Activated CD4-positive, alpha-beta T cell treated with anti-CD3 and anti-CD28 coated beads, Interleukin-2, amount 10 ng/mL, durations not matched to agents 24 days and 14 days (primary cell): ENCODE data around the gene GBX2. TPM values are rescaled to one million over a fixed set of nuclear protein-coding genes. Genes with fewer than 3 reads are reported as not detected.
"Not testable (repeated sequence)": the region's sequence is repeated elsewhere in the genome, so short reads cannot be mapped to it uniquely, and the experiment has no call there.

ENCODE experiments used
- DNase-seq: peaks from one replicate; pipeline ENCODE4 v3.0.0; 2022
- H3K27ac Mint-ChIP-seq: one replicate; pipeline ENCODE4 v1.8.0; 2022; ENCODE audit warnings: mild to moderate bottlenecking, mixed read lengths
- H3K27me3 Mint-ChIP-seq: one replicate; pipeline ENCODE4 v1.8.0; 2022; ENCODE audit warnings: mixed read lengths
- H3K36me3 Mint-ChIP-seq: one replicate; pipeline ENCODE4 v1.8.0; 2022; ENCODE audit warnings: low read depth, mild to moderate bottlenecking, mixed read lengths
- H3K4me1 Mint-ChIP-seq: one replicate; pipeline ENCODE4 v1.8.0; 2021; ENCODE audit warnings: mixed read lengths
- H3K4me3 Mint-ChIP-seq: one replicate; pipeline ENCODE4 v1.8.0; 2022; ENCODE audit warnings: mild to moderate bottlenecking, moderate library complexity, mixed read lengths
- H3K9me3 Mint-ChIP-seq: one replicate; pipeline ENCODE4 v1.8.0; 2021; ENCODE audit warnings: mixed read lengths
- intact Hi-C: fragments of 100-400 bp; cut with micrococcal nuclease; formaldehyde crosslinking; loops from one replicate; pipeline ENCODE4 v1.15.1; 2023
- total RNA-seq: library from RNA; stranded (reverse); gene quantifications from 2 replicates; pipeline ENCODE4 v1.2.3, GENCODE V29; 2022

GBX2 gene
- total RNA-seq, 1 donor from 2014 or later: not detected

DNA sequence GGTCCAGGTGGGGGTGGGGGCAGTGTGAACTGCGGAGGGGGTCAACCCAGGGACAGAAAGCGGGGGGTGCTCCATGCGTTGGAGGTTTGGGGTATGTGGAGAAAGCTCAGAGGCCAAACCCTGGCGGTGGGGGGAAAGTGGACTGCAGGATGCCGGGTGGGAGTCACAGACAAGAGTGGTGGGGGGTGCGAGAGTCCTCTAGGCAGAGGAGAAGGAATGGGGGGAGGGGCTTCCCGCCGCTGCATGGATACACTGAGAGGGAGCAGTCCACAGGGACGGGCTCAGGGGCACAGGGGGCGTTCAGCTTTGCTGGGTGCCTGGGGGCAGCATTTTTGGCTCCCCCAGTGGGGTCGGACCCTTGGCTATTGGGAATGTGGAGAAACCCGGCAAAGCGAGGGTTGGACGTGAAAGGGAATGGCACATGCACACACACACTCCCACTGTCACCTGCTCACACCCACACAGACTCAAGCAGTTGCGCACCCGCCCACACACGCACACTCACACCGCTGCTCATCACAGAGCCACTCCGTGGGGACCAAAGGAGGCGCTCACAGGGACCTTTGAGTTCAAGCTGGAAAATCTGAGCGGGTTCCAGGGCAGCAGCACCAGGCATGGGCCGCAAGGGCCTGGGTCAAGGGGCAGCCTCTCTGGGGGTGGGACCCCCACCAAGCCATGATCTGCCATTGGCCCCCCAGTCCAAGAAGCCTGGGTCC lies 7.7 kb downstream of the GBX2 start:
- Mint-ChIP-seq H3K27ac (no peak overlapping the region), H3K9me3 (no peaks in the 10 kb centered on the region), H3K4me3 (no peak overlapping the region), H3K27me3 (peaks cover 44% of the 10 kb centered on the region), H3K4me1 (no peaks in the 10 kb centered on the region), H3K36me3 (no peaks in the 10 kb centered on the region)
- intact Hi-C loops: no loop called here
- no peak for DNase-seq

DNA sequence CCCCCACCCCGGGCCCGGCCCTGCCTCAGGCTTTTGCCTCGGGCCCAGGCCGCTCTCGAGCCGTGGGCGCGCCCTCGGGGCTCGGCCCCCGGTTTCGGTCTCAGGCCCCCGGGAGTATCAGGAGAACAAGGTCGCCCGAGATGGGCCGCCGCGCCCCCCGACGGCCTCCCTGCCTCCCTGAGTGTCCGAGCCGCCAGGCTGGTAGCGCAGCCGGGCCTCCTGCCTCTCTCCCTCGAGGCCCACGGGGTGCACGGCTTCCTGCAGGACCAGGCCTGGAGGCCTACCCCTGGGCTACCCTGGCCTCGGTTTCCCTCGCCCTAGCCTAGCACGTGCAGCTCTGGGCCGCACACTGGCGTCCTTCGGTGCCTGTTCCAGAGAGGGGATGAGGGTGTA lies 8.4 kb downstream of the GBX2 start:
- intact Hi-C loops: no loop called here
- no peaks in the 10 kb centered on the region for H3K4me1 Mint-ChIP-seq
- no peak for DNase-seq
- H3K4me3 Mint-ChIP-seq: no peak overlapping the region
- no peaks in the 10 kb centered on the region for H3K9me3 Mint-ChIP-seq
- H3K36me3 Mint-ChIP-seq: no peaks in the 10 kb centered on the region
- H3K27me3 Mint-ChIP-seq: peaks cover 36% of the 10 kb centered on the region
- H3K27ac Mint-ChIP-seq: no peak overlapping the region

DNA sequence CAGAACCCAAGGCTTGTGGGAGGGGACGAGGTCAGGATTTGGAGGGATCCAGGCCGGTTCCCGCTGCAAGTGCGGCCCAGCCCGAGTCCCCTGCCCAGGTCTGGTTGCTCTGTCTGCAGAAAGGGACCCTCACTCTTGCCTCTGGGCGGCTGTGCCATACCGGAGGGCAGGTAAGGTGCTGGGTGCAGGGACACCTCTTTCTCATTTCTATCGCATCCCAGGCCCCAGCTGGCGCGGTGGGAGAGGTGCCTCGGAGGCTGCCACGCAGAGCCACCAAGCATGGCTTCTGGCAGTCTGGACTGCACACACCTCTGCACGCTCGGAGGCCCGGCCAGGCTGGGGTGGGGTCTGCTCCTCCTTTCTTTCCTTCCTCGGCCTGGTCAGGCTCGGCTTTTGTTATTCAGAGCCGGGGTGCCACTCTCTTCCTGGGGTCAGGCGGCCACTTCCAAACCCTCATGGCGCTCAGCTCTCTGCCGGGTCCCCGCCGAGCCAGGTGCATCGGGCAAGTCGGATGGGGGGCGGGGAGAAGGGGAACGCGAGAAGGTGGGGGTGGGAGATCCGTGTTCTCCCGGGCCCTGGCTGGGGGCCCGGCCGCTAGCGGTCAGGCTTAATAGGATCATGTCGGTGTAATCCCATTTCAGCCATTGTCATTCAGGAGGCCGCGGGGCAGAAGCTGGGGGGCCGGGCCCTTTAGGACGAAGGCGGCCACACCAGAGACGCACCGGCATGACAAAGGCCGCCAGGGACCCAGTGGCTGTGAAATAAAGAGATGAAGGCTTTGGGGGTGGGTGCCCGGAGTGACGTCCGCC lies 9.0 kb downstream of the GBX2 start:
- DNase-seq: no peak
- H3K4me1 Mint-ChIP-seq: no peaks in the 10 kb centered on the region
- no peak overlapping the region for H3K27ac Mint-ChIP-seq
- no peaks in the 10 kb centered on the region for H3K36me3 Mint-ChIP-seq
- peaks cover 35% of the 10 kb centered on the region for H3K27me3 Mint-ChIP-seq
- intact Hi-C loops: no loop called here
- H3K9me3 Mint-ChIP-seq: no peaks in the 10 kb centered on the region
- H3K4me3 Mint-ChIP-seq: no peak overlapping the region

DNA sequence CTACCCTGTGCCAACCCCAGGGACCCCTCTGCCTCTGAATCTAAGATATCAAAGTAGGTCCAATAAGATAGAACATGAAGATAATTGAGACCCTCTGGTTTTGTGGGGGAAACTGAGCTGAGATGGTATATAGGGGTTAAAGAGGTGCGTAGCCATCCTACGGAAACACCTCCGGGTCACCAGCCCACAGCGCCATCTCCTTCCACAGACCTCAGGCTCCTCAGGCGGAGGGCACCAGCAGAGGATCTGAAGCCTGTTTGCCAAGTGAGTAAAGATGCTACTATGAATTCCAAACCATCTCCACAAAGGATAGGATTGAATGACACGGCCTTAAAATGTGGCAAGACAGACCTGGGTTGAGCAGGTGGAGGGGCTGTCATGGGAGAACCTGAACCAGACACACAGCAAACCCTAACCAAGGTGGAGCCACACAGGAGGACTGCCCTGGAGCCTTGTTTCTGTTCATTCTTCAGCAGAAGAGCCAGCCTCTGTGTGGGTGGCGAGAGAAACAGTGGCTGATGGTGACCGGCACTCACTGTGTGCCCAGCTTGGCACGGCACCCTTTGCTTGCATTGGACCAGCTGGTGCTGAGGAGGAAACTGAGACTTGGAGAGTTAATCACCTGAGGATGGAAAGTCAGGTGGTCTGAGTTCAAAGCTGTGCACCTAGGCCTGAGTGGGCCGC lies 10.2 kb downstream of the GBX2 start:
- H3K27ac Mint-ChIP-seq: no peak overlapping the region
- no peaks in the 10 kb centered on the region for H3K36me3 Mint-ChIP-seq
- peaks cover 3% of the 10 kb centered on the region for H3K9me3 Mint-ChIP-seq
- no peak overlapping the region for H3K4me3 Mint-ChIP-seq
- H3K4me1 Mint-ChIP-seq: no peaks in the 10 kb centered on the region
- no peak for DNase-seq
- H3K27me3 Mint-ChIP-seq: peaks cover 35% of the 10 kb centered on the region
- intact Hi-C loops: no loop called here

DNA sequence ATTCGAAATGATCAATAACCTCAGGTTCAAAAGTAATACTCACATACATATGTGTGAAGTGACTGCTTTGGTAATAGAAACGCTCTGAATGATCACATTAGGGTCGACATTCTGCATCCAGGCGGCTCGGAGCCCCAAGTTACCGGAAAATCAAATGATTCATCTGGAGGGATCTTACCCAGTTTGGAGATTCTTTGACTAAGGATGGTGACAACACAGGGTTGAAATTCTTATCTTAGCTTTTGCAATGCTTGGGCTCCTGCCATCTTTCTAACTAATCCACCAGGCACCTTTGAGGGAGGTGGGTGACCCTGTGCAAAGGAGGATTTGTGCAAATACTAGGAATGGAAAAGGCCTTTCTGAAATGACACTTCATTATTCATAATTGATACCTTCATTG lies 10.8 kb downstream of the GBX2 start:
- H3K4me3 Mint-ChIP-seq: no peak overlapping the region
- peaks cover 3% of the 10 kb centered on the region for H3K9me3 Mint-ChIP-seq
- no peaks in the 10 kb centered on the region for H3K36me3 Mint-ChIP-seq
- DNase-seq: no peak
- no peaks in the 10 kb centered on the region for H3K4me1 Mint-ChIP-seq
- intact Hi-C loops: no loop called here
- H3K27me3 Mint-ChIP-seq: peaks cover 31% of the 10 kb centered on the region
- H3K27ac Mint-ChIP-seq: no peak overlapping the region

DNA sequence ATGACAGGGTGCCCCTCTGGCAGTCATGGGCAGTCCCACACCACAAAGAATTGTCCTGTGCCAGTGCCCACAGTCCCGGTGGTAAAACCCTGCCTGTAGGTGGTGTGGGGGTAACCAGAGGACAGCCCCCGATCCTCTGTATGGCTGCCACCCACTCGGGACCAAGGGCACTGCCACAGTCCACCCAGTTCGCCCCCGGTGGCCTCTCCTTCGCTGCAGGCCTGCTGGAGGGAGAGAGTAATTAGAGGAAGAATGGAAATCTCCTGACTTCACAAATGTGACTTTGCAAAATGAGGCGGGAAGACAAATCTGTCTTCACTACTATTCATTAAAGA lies 11.4 kb downstream of the GBX2 start:
- no peaks in the 10 kb centered on the region for H3K4me1 Mint-ChIP-seq
- peaks cover 30% of the 10 kb centered on the region for H3K27me3 Mint-ChIP-seq
- no peaks in the 10 kb centered on the region for H3K36me3 Mint-ChIP-seq
- no peak for DNase-seq
- H3K9me3 Mint-ChIP-seq: peaks cover 3% of the 10 kb centered on the region
- intact Hi-C loops: no loop called here
- H3K4me3 Mint-ChIP-seq: no peak overlapping the region
- H3K27ac Mint-ChIP-seq: no peak overlapping the region

DNA sequence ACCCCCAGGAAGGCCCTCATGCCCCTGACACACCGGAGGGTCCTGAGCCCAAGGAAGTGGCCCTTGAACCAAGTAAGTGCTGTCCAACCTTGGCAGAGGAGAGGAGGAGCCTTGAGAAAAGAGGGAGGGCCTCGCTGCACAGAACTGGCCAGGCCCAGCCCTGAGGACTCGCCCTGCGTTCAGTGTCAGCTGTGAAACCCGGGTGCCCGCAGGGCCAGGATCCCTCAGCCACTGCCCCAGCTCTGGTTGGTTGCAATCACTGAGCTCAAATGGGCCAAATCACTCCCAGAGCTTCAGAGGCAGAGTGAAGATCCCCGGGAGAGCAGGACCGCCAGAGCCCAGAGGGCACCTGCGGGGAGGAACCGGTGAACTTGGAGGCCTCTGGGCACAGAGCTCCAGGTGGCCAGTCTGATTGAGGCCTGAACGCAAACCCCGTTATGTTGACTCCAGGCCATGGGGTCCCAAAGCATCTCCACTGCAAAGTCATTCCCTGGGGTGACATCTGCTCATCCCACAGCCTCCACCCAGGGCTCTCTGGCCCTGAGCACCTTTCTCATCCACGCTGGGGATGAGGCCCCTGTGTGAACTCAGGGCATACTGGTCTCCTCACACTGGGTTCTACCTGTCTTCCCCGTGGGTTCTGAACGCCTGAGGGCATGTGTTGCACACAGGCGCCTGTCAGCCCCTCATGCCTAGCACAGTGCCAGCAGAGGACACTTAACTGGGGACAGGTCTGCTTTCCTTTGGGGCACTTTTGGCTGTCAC lies 11.9 kb downstream of the GBX2 start:
- Mint-ChIP-seq H3K9me3 (peaks cover 3% of the 10 kb centered on the region), H3K27me3 (peaks cover 26% of the 10 kb centered on the region), H3K4me3 (no peak overlapping the region), H3K4me1 (no peaks in the 10 kb centered on the region), H3K36me3 (no peaks in the 10 kb centered on the region), H3K27ac (no peak overlapping the region)
- DNase-seq: no peak
- intact Hi-C loops: no loop called here

DNA sequence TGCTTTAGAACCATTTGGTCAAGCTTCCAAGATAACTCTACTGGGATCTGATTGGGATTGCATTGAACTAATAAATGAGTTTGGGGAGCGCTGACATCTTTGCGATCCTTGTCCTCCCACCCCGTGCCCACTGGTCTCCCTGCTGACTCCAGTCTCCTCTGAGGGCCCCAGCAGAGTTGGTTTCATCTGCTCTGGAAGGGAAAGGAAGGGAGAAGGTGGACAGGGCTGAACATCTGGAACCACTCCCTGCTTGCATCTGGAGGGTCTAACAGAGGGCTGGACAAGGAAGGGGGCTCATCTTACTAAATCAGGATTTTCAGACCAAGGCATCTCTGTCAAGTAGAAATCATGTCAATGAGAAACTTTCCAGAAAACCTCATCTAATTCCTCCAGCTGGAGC lies 12.8 kb downstream of the GBX2 start:
- H3K9me3 Mint-ChIP-seq: peaks cover 3% of the 10 kb centered on the region
- H3K27me3 Mint-ChIP-seq: peaks cover 19% of the 10 kb centered on the region
- H3K27ac Mint-ChIP-seq: no peak overlapping the region
- no peak overlapping the region for H3K4me3 Mint-ChIP-seq
- intact Hi-C loops: no loop called here
- no peaks in the 10 kb centered on the region for H3K36me3 Mint-ChIP-seq
- DNase-seq: no peak
- H3K4me1 Mint-ChIP-seq: no peaks in the 10 kb centered on the region

DNA sequence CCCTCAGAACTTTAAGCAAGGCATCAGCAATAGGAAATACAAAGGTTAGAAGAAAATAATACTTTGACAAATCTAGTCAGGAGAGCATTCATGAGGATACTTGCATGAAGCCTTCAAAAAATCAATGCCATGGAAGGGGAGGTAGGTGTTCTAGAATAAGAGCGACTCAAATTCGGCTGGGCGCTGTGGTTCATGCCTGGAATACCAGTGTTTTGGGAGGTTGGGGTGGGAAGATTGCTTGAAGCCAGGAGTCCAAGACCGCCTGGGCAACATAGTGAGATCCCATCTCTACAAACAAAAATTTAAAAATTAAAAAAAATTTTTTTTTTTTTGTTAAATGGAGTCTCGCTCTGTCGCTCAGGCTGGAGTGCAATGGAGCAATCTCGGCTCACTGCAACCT lies 21.8 kb downstream of the GBX2 start:
- Mint-ChIP-seq H3K4me3 (no peak overlapping the region), H3K36me3 (no peaks in the 10 kb centered on the region), H3K27ac (no peak overlapping the region), H3K9me3 (no peaks in the 10 kb centered on the region), H3K27me3 (peaks cover 5% of the 10 kb centered on the region), H3K4me1 (no peaks in the 10 kb centered on the region)
- intact Hi-C loops: no loop called here
- DNase-seq: no peak

DNA sequence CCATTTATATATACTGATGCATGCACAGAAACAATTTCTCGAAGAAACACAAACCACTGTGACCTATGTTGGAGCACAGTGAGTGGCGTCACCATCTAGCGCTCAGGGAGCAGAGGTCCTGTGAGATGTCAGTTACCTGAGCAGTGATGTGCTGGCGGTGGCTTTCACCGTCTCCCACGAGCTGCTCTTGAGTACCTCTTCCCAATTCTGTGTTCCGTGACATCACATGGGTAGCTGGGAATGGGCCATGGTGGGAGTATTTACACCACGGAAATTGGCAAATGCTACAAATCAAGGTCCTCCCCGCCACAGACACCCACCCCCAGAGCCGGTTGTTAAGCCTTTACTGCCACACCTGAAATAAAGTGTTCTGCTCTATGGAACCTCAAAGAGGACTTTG lies 24.4 kb downstream of the GBX2 start:
- H3K27me3 Mint-ChIP-seq: peaks cover 5% of the 10 kb centered on the region
- H3K4me1 Mint-ChIP-seq: no peaks in the 10 kb centered on the region
- no peaks in the 10 kb centered on the region for H3K36me3 Mint-ChIP-seq
- no peak overlapping the region for H3K27ac Mint-ChIP-seq
- no peaks in the 10 kb centered on the region for H3K9me3 Mint-ChIP-seq
- intact Hi-C loops: no loop called here
- no peak overlapping the region for H3K4me3 Mint-ChIP-seq
- no peak for DNase-seq

DNA sequence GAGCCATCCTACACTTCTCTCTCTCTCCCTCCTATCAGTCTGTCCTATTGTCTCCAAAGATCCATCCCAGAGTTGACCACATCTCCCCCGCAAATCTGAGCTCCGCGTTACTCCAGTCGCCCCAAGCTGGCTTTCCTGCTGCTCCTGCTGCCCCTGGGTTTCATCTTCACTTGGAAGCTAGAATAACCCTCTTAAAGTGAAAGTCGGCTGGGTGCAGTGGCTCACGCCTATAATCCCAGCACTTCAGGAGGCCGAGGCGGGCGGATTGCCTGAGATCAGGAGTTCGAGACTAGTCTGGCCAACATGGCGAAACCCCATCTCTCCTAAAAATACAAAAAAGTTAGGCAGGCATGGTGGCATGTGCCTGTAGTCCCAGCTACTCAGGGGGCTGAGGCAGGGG lies 26.6 kb downstream of the GBX2 start:
- H3K36me3 Mint-ChIP-seq, intact Hi-C loops, H3K4me1 Mint-ChIP-seq, H3K9me3 Mint-ChIP-seq, DNase-seq, H3K4me3 Mint-ChIP-seq, H3K27me3 Mint-ChIP-seq, H3K27ac Mint-ChIP-seq: not testable (repeated sequence)

DNA sequence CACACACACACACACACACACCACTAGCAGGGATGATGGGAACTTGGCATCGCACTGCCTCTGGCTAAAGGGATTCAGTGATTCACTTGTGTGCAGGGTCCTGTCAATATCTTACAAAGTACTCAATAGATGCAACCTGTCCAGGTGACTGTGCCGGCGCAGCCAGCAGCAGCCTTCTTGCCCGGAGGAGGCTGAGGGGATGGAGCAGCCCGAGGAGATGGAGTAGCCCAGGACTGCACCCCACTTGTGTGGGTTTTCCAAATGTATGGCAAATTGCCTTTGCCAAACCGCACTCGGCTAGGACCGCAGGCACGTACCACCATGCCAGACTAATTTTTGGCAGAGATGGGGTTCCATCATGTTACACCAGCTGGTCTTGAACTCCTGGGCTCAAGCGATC lies 31.1 kb downstream of the GBX2 start:
- DNase-seq: no peak
- intact Hi-C loops: no loop called here
- peaks cover 2% of the 10 kb centered on the region for H3K27me3 Mint-ChIP-seq
- H3K36me3 Mint-ChIP-seq: no peaks in the 10 kb centered on the region
- no peak overlapping the region for H3K4me3 Mint-ChIP-seq
- no peaks in the 10 kb centered on the region for H3K9me3 Mint-ChIP-seq
- no peaks in the 10 kb centered on the region for H3K4me1 Mint-ChIP-seq
- no peak overlapping the region for H3K27ac Mint-ChIP-seq

DNA sequence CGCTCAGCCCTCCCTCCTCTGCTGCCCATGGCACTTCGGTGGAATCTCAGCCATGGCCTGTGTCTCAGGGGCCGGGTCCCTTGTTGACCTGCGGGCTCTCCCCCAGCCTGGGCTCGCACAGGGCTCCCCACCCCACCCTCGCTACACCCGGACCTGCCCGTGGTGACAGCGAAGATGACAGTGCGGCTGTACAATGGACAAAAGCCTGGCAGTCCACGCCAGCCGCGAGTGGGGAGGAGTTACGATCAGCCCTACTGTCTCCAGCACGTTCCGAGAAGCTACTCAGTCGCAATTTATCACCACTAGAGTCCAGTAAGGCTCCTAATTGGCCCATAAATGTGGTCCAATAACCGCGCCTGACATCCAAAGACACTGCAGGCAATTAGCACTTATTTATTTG lies 31.6 kb downstream of the GBX2 start:
- no peak for DNase-seq
- peaks cover 2% of the 10 kb centered on the region for H3K27me3 Mint-ChIP-seq
- no peaks in the 10 kb centered on the region for H3K36me3 Mint-ChIP-seq
- no peak overlapping the region for H3K27ac Mint-ChIP-seq
- intact Hi-C loops: no loop called here
- H3K4me1 Mint-ChIP-seq: no peaks in the 10 kb centered on the region
- H3K9me3 Mint-ChIP-seq: no peaks in the 10 kb centered on the region
- no peak overlapping the region for H3K4me3 Mint-ChIP-seq
